Thyroid gland (tissue), 4 donors: ENCODE data around the gene BUD23.

ENCODE experiments used
- CTCF ChIP-seq, 6 experiments: fragments of 200-600 bp in 3 of 6; fragments of 450-650 bp in 3 of 6; sonication (generic) in 3 of 6; IDR thresholded peaks; one replicate each; pipeline ENCODE4 v1.5.1; 2016 to 2019; ENCODE audit warnings: antibody characterized with exemption in 6 of 6, mild to moderate bottlenecking in 2 of 6, inconsistent platforms in 1 of 6, moderate library complexity in 1 of 6
- POLR2A ChIP-seq, 2 donors: fragments of 450-650 bp; IDR thresholded peaks; one replicate each; pipeline ENCODE4 v1.6.1; 2017; ENCODE audit warnings: antibody characterized with exemption in 2 of 2, mild to moderate bottlenecking in 2 of 2, moderate library complexity in 1 of 2

- TF ChIP-seq CTCF (IDR thresholded peaks at IDR 0.05): no peak
- TF ChIP-seq POLR2A (IDR thresholded peaks at IDR 0.05): no peak
Measured at GRCh38 chr7:73700069-73700423, 16.6 kb downstream of the BUD23 start.
